Stimulated activated CD8-positive, alpha-beta memory T cell treated with anti-CD3 and anti-CD28 coated beads, Interleukin-15, amount 100 ng/mL, for 48 hours (primary cell): ENCODE data around the gene CXCL5.

Source experiments
- DNase-seq, 2 donors: peaks; one replicate each; pipeline ENCODE4 v3.0.0-alpha.2; 2020; ENCODE audit warnings: low read depth in 2 of 2

Gene CXCL5

GRCh38 chr4:73998040-73999011 is at the start of gene CXCL5:
Gene CXCL5 (minus strand): TSS chr4:73998677. CDS start chr4:73998581, 96 bp downstream.
- DNase-seq: no peak

DNA sequence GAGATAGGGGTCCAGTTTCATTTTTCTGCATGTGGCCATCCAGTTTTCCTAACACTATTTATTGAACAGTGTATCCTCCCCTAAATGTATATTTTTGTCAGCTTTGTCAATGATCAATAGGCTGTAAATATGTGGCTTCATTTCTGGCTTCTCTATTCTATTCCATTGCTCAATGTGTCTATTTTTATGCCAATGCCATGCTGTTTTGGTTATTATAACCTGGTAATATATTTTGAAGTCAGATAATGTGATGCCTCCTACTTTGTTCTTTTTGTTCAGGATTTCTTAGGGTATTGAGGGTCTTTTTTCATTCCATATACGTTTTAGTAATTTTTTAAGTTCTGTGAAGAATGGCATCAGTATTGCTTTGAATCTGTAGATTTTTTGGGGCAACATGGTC is 48.7 kb upstream of the CXCL5 start:
- no peak for DNase-seq

- DNase-seq: no peak
These were observed 47.3 kb upstream of the CXCL5 start for GRCh38 chr4:74045772-74046171.

DNA sequence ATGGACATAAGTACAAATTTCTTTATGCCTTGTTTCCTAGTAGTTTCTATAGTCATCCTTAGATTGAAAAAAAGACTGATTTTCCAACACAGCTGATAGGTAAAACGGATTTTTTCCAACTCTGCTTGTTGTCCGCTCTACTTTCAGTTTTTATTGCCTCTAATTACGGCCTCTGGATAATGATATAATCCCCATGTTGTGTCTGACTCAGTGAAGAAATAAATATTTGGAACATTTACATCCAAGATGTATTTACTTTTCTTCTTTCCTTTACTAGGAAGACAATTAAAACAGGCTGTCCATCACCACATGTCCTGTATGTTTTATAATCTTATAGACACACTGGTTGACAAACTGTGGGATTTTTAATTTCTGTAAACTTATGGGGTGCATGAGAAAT is 46.8 kb upstream of the CXCL5 start:
- DNase-seq: no peak

DNA sequence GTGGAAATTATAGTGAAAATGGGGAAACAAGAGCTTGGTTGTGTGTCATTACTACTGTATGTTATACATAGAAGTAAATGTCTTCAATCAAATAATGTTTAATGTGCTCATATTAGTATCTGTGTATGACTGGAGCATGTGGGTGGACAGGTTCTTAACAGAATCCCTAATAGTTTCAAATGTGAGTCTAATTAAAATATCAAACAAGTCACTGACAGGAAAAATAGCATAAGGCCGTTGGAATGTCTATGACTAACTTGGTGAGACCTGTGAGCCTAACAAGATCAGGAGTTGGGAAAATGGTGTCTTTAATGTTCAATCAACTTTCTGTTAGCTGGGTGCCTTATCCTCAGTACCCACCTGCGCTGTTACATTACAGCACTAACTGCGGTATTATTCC is 46.2 kb upstream of the CXCL5 start:
- DNase-seq: no peak

- no peak for DNase-seq
These were observed 44.2 kb upstream of the CXCL5 start for GRCh38 chr4:74042681-74043080.

DNA sequence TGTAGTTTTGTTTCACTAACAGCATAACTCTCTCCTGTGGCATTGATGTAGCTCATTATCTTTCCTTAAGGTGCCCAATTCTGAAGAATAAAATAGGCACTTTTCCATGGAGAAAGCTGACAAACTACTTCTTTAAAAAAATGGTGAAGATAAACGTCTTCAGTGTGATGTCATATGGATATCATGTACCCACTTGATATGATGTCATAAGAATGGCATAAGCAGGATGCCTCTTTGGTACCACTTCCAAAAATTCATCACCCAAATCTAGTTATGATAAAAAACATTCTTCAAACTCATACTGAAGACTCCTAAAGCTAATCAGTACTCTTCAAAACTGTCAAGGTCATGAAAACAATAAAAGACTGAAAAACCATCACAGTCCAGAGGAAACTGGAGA is 42.9 kb upstream of the CXCL5 start:
- no peak for DNase-seq

DNA sequence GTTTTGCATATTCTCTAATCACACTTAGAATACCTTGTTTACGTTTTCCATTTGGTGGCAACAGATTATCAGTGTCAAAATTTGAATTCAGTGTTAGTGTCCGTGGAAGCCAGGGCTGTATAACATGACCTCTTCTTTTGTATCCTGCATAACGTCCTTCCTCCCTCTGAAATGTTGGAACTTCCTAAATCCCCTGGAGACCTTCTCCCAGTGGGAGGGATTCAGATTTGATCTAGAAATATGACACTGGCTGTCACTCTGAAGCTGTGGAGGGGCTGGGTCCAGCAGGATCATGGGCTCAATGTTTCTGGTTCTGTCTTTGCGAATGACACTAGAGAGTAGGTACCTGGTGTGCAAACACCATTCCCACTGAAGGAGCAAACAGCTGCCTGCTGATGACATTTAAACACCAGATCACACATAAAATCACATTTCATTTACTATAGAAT is 40.9 kb upstream of the CXCL5 start:
- no peak for DNase-seq

- DNase-seq: no peak
These were observed 40.2 kb upstream of the CXCL5 start, which contains the start of gene CXCL3 for GRCh38 chr4:74038425-74039314. Gene CXCL3 (minus strand): TSS chr4:74038689. CDS start chr4:74038611, 78 bp downstream.

DNA sequence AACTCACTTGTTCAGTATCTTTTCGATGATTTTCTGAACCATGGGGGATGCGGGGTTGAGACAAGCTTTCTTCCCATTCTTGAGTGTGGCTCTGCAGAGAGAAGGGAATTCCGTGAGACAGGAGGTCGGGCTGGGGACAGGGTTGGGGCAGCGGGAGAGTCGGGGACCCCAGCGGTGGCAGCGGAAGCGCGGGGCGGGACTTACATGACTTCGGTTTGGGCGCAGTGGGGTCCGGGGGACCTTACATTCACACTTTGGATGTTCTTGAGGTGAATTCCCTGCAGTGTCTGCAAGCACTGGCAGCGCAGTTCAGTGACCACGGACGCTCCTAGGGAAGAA is 39.6 kb upstream of the CXCL5 start:
- no peak for DNase-seq

DNA sequence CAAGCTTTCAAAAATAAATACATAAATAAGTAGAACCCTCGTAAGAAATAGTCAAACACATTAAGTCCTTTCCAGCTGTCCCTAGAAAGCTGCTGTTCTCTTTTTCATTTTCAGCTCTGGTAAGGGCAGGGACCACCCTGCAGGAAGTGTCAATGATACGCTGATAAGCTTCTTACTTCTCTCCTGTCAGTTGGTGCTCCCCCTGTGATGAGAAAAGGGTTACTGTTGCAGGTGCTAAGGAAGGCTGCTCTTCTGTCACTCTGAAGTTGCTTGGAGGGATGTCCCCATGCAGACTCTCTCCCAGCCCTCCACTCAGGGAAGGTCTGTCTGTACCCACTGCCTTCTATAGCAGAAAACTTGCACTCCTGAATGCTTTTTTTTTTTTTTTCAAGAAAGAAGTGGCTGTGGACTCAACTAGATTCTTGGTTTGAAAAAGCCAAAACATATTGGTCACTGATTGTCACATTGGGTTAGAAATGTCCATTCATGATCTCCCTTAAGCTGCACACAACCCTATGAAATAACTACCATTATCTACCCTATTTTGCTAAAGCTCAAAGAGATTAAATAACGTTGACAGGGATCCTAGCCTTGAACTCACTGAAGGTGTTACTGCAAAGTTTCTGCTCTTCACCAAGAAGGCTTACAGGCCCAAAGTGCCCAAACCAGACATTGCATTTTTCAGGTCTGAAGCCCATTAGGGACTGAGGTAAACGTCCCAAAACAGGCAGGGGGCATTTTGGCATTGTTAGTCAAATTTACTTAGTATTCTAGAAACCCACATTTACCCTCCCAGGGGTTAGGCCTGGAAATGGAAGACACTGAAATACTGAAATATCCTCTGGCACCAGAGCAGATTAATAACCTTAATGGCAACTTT is 38.8 kb upstream of the CXCL5 start:
- DNase-seq: no peak

GRCh38 chr4:74033739-74034138 is 35.3 kb upstream of the CXCL5 start:
- DNase-seq: no peak

- no peak for DNase-seq
These were observed 33.6 kb upstream of the CXCL5 start for GRCh38 chr4:74032064-74032463.

DNA sequence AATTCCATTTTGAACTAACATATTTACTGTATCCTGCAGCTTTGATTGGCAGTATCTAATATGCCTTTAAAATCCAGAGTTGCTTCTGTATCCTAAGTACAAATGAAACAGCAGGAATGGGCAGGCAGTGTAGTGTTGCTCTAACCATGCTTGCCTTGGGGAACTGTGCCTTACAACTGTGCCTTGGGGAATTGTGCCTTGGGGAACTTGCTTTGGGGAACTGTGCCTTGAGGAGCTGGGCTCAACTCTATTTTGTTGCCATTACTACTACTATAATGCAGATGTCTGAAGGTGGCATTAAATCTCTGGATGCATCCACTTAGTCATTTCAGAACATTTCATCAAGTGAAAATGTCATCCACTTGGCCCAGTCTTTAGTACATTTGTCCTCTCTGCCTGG is 33.1 kb upstream of the CXCL5 start:
- DNase-seq: no peak

- no peak for DNase-seq
These were observed 31.8 kb upstream of the CXCL5 start for GRCh38 chr4:74030285-74030684.

GRCh38 chr4:74028504-74028903 is 30.0 kb upstream of the CXCL5 start:
- DNase-seq: no peak

- no peak for DNase-seq
These were observed 25.2 kb upstream of the CXCL5 start for GRCh38 chr4:74023709-74024108.

DNA sequence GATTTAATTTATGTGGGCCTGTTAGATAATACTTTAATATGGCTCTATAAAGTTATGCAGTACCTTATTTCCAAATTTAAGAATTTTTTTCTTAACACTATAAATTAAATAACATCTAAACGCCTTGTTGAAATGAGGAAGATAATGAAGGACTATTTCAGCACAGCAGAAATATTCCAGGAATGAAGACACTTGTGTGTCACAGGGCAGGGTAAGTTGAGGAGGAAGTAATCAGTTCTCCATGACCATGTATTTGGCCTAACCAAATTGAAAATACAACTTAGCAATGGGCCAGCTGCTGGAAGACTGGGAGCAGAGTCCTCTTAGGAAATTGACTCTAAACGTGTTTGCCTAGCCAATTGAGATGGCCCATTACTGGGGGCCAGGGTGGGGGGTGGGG is 23.1 kb upstream of the CXCL5 start:
- no peak for DNase-seq

GRCh38 chr4:74018771-74019170 is 20.3 kb upstream of the CXCL5 start:
- DNase-seq: no peak

- no peak for DNase-seq
These were observed 19.6 kb upstream of the CXCL5 start for GRCh38 chr4:74018116-74018515.

- DNase-seq: no peak
These were observed 17.6 kb upstream of the CXCL5 start for GRCh38 chr4:74016068-74016467.
